Measurements from ENCODE around the gene PUM2. TPM values are rescaled to one million over a fixed set of nuclear protein-coding genes. Genes with fewer than 3 reads are reported as not detected.
A peak's percentile ranks its signal among the peaks of the same experiment; 100 is the strongest.

The PUM2 gene
- total and polyA plus RNA-seq, 2 of the 13 experiments (the other 11 are each of a cell fraction or from before 2014, with no cell fraction given), result 69.6 to 69.8 TPM

GRCh38 chr2:20250436-20250835 is 100.2 kb downstream of the PUM2 start (continued):
- TF ChIP-seq, protein P1, sequence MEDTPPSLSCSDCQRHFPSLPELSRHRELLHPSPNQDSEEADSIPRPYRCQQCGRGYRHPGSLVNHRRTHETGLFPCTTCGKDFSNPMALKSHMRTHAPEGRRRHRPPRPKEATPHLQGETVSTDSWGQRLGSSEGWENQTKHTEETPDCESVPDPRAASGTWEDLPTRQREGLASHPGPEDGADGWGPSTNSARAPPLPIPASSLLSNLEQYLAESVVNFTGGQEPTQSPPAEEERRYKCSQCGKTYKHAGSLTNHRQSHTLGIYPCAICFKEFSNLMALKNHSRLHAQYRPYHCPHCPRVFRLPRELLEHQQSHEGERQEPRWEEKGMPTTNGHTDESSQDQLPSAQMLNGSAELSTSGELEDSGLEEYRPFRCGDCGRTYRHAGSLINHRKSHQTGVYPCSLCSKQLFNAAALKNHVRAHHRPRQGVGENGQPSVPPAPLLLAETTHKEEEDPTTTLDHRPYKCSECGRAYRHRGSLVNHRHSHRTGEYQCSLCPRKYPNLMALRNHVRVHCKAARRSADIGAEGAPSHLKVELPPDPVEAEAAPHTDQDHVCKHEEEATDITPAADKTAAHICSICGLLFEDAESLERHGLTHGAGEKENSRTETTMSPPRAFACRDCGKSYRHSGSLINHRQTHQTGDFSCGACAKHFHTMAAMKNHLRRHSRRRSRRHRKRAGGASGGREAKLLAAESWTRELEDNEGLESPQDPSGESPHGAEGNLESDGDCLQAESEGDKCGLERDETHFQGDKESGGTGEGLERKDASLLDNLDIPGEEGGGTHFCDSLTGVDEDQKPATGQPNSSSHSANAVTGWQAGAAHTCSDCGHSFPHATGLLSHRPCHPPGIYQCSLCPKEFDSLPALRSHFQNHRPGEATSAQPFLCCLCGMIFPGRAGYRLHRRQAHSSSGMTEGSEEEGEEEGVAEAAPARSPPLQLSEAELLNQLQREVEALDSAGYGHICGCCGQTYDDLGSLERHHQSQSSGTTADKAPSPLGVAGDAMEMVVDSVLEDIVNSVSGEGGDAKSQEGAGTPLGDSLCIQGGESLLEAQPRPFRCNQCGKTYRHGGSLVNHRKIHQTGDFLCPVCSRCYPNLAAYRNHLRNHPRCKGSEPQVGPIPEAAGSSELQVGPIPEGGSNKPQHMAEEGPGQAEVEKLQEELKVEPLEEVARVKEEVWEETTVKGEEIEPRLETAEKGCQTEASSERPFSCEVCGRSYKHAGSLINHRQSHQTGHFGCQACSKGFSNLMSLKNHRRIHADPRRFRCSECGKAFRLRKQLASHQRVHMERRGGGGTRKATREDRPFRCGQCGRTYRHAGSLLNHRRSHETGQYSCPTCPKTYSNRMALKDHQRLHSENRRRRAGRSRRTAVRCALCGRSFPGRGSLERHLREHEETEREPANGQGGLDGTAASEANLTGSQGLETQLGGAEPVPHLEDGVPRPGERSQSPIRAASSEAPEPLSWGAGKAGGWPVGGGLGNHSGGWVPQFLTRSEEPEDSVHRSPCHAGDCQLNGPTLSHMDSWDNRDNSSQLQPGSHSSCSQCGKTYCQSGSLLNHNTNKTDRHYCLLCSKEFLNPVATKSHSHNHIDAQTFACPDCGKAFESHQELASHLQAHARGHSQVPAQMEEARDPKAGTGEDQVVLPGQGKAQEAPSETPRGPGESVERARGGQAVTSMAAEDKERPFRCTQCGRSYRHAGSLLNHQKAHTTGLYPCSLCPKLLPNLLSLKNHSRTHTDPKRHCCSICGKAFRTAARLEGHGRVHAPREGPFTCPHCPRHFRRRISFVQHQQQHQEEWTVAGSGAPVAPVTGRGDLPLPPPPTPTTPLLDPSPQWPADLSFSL (CRISPR knock-in tag; IDR thresholded peaks at IDR 0.05), result no peak

GRCh38 chr2:20249170-20249569 is 101.5 kb downstream of the PUM2 start:
- no peak overlapping the region for H3K4me2 ChIP-seq (ENCODE audit: low read depth, low read length)
- no peaks in the 10 kb centered on the region for H3K27me3 ChIP-seq (ENCODE audit: control insufficient read depth in 1 of 2, insufficient read depth in 2 of 2, low read length in 2 of 2)
- POLR2A ChIA-PET, result no interaction called here
- no peaks in the 10 kb centered on the region for H3K9me3 ChIP-seq (ENCODE audit: low read length)
- no TSS peak for BruUV-seq (replicated peaks)
- DNase-seq (ENCODE audit: low spot score), result no peak
- CTCF ChIA-PET (ENCODE audit: low intra/inter-chr PET ratio, low total read pairs), result no interaction called here
- TF ChIP-seq AGO2 (optimal IDR thresholded peaks at IDR 0.05; ENCODE audit: low read depth, low read length) (peak; percentile 5), POLR2AphosphoS2 (IDR thresholded peaks at IDR 0.05; ENCODE audit: low read depth, low read length) (peak; percentile 51; the same call in 1 of the 2 replicates), RBM22 (optimal IDR thresholded peaks at IDR 0.05; ENCODE audit: low read length) (peak; percentile 89), ZBTB42 (CRISPR knock-in tag; IDR thresholded peaks at IDR 0.05) (no peak)
- no peaks in the 10 kb centered on the region for H3K79me2 ChIP-seq (ENCODE audit: insufficient read depth, low read length)
- WGBS (ENCODE audit: low lambda C conversion rate), result 97% methylated on average over 6 of the region's 6 CpGs
- no peak for FAIRE-seq
- intact Hi-C loops (cut with micrococcal nuclease; ENCODE audit: unreplicated experiment), result no loop called here
- H3K4me1 ChIP-seq (ENCODE audit: insufficient read depth, low read length), result peaks cover under 1% of the 10 kb centered on the region; the same call in 1 of the 2 replicates
- H2AFZ ChIP-seq (ENCODE audit: low read length), result no peak overlapping the region
- in situ Hi-C loops (cut with HindIII; ENCODE audit: extremely low pct_ligation_motif_present, low pct_unique_long_range_greater_than_20kb), result no loop called here
- H3K4me3 ChIP-seq (replicated peaks in 1 of 3; ENCODE audit: insufficient read depth in 1 of 3, low read depth in 2 of 3, low read length in 3 of 3), result no peak overlapping the region
- no peak overlapping the region for H3K27ac ChIP-seq (ENCODE audit: extremely low read length, insufficient read depth, low read length)
- no peaks in the 10 kb centered on the region for H4K20me1 ChIP-seq (ENCODE audit: insufficient read depth, low read length)
- H3K9ac ChIP-seq (ENCODE audit: insufficient read depth, low read depth, low read length), result no peak overlapping the region
- peaks cover 7 to 39% of the 10 kb centered on the region in 2 experiments for H3K36me3 ChIP-seq (replicated peaks in 1 of 2; ENCODE audit: control insufficient read depth in 1 of 2, insufficient read depth in 2 of 2, low read length in 2 of 2)
- ATAC-seq, result no peak
